Activated T-helper 1 cell treated with anti-CD3 and anti-CD28 coated beads, Interleukin-12 subunit alpha, Interleukin-12 subunit beta, Interleukin-2, Interleukin-4 antibody, amounts not matched to agents 30 ng/mL and 10 ng/mL and 1 ng/mL, durations not matched to agents 14 hours and 24 hours and 36 hours (primary cell): ENCODE measurements around the gene SMC3. TPM values are rescaled to one million over a fixed set of nuclear protein-coding genes. Genes with fewer than 3 reads are reported as not detected.

Source experiments
- DNase-seq: peaks from one replicate; pipeline ENCODE4 v3.0.0; 2021; ENCODE audit warnings: low spot score
- H3K27ac Mint-ChIP-seq: one replicate; pipeline ENCODE4 v1.8.0; 2021; ENCODE audit warnings: mild to moderate bottlenecking, mixed read lengths
- H3K27me3 Mint-ChIP-seq: one replicate; pipeline ENCODE4 v1.8.0; 2022; ENCODE audit warnings: mild to moderate bottlenecking, moderate library complexity, mixed read lengths; ENCODE audit not compliant: insufficient read depth
- H3K36me3 Mint-ChIP-seq: one replicate; pipeline ENCODE4 v1.8.0; 2021; ENCODE audit warnings: low read depth, mixed read lengths
- H3K4me1 Mint-ChIP-seq: one replicate; pipeline ENCODE4 v1.8.0; 2021; ENCODE audit warnings: low read depth, mixed read lengths
- H3K4me3 Mint-ChIP-seq: one replicate; pipeline ENCODE4 v1.8.0; 2021; ENCODE audit warnings: mild to moderate bottlenecking, moderate library complexity, mixed read lengths
- H3K9me3 Mint-ChIP-seq: one replicate; pipeline ENCODE4 v1.8.0; 2021; ENCODE audit warnings: mixed read lengths
- intact Hi-C: fragments of 100-400 bp; cut with micrococcal nuclease; formaldehyde crosslinking; loops from one replicate; pipeline ENCODE4 v1.15.1; 2024
- total RNA-seq: library from RNA; stranded (reverse); gene quantifications from 2 replicates; pipeline ENCODE4 v1.2.3, GENCODE V29; 2022

SMC3 gene
- total RNA-seq, 1 donor from 2014 or later, result 74.5 TPM

DNA sequence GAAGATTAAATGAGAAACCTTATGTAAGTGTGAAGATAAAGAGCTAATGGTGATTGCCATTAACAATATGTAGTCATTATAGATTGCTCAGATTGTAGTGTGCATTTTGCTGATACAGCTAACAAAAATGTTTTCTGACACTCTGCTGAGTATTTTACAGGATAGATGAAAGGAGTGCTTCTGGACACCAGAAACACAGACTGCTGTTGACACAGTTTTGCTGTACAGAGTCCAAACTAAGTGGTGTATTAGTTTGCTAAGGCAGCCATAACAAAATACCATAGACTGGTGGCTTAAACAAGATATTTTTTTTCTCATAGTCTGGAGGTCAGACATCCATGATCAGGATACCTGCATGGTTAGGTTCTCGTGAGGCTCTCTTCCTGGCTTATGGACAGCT lies 2.2 kb downstream of the SMC3 start:
- intact Hi-C loops, result loop anchor here (2.0 to 5.0 kb wide), 2 partner anchors 562 to 647 kb away; partner anchors contain the start of genes ADD3 and XPNPEP1
- no peak for DNase-seq
- peaks cover 13% of the 10 kb centered on the region for H3K36me3 Mint-ChIP-seq
- H3K27me3 Mint-ChIP-seq, result no peaks in the 10 kb centered on the region
- H3K4me1 Mint-ChIP-seq, result peaks cover 62% of the 10 kb centered on the region
- H3K4me3 Mint-ChIP-seq, result peak overlapping the region; percentile 93
- no peaks in the 10 kb centered on the region for H3K9me3 Mint-ChIP-seq
- peak overlapping the region; percentile 79 for H3K27ac Mint-ChIP-seq

DNA sequence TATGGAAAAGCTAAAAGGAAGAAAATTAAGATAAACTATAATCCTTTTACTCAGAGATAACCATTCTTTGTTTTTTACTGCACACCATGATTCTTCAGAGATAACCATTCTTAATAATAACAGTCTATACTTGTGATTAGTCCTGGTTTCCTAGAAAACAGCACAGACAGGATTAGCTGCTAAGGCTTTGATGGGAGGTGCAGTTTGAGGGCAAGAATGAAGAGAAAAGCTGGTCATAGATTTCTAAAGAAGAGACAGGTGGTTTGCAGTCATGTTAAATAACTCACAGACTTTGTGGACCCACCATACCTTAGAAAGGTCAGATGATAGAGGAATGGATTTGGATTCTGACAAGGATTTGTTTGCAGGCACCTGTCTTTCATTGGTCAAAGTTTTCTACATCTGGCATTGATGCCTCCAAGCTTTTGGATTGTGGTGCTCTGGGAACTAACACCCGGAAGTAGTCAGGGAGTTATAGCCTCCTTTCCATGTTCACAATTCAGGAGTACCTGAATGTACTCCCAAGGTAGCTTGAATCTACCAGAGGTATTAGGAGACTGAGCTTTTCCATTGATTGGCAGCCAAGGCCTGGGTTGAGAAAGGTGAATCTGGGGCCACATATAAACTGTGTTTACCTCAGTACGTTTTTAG lies 3.7 kb downstream of the SMC3 start:
- no peaks in the 10 kb centered on the region for H3K9me3 Mint-ChIP-seq
- no peak overlapping the region for H3K27ac Mint-ChIP-seq
- H3K36me3 Mint-ChIP-seq, result peaks cover 18% of the 10 kb centered on the region
- no peak overlapping the region for H3K4me3 Mint-ChIP-seq
- DNase-seq, result no peak
- peaks cover 70% of the 10 kb centered on the region for H3K4me1 Mint-ChIP-seq
- H3K27me3 Mint-ChIP-seq, result no peaks in the 10 kb centered on the region
- intact Hi-C loops, result no loop called here

DNA sequence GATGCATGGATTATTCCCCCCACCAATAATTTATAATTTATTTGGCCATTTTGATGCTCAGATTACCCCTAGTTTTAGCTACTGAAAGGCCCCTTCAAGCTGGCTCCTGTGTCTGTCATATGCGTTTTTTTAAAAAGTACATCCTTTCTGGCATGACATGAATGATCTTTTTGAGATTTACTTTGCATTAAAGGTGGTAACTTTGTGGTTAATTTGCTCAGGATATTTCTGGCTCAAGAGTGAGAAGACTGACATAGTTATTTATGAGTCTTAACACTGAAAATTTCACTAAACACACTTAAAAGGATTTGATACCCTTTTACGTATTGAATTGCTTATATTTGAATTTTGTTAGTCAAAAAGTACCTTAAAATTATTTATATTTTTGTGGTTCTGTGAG lies 5.4 kb downstream of the SMC3 start:
- Mint-ChIP-seq H3K4me1 (peaks cover 69% of the 10 kb centered on the region), H3K9me3 (no peaks in the 10 kb centered on the region), H3K36me3 (peaks cover 19% of the 10 kb centered on the region), H3K4me3 (no peak overlapping the region), H3K27me3 (no peaks in the 10 kb centered on the region), H3K27ac (peak overlapping the region; percentile 1)
- DNase-seq, result no peak
- intact Hi-C loops, result no loop called here

DNA sequence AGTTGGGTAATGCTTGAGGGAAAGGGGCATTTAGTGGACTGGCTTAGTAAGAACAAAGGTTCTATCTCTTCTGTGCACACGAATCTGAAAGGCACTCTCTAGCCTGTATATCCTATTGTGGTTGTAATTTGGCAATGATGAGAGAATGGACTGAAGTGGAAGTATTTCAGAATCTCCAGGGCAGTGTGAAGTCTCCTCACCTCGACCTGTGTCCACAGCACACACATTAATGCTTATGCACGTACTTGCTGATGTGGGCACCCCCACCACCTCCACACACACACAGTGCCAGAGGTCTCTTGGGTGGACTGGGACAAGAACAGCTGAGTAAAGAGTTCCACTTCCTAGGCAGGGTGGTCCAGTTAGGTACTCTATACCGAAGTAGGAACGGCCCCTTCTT lies 6.9 kb downstream of the SMC3 start:
- Mint-ChIP-seq H3K27ac (peak overlapping the region; percentile 14), H3K27me3 (no peaks in the 10 kb centered on the region), H3K4me3 (no peak overlapping the region), H3K9me3 (no peaks in the 10 kb centered on the region), H3K4me1 (peaks cover 57% of the 10 kb centered on the region), H3K36me3 (peaks cover 32% of the 10 kb centered on the region)
- no peak for DNase-seq
- intact Hi-C loops, result no loop called here

DNA sequence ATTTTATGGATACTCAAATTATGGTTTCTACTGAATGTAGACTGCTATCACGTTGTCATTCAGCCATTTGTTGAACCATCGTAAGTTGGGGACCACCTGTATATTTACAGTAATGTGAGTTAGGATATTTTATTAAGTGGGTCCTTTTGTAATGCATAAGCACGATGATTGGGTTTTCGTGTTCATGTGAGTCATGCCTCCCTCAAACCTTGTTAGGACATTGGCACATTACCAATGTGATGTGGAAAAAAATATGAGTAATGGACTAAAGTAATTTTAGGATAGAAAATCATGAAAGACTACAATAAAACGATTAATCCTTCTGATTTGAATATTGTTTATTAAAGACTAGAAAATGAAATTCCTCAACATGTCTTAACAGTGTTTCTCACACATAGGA lies 8.7 kb downstream of the SMC3 start:
- Mint-ChIP-seq H3K27me3 (no peaks in the 10 kb centered on the region), H3K9me3 (no peaks in the 10 kb centered on the region), H3K27ac (no peak overlapping the region), H3K36me3 (peaks cover 32% of the 10 kb centered on the region), H3K4me1 (peaks cover 39% of the 10 kb centered on the region), H3K4me3 (no peak overlapping the region)
- no peak for DNase-seq
- intact Hi-C loops, result no loop called here

DNA sequence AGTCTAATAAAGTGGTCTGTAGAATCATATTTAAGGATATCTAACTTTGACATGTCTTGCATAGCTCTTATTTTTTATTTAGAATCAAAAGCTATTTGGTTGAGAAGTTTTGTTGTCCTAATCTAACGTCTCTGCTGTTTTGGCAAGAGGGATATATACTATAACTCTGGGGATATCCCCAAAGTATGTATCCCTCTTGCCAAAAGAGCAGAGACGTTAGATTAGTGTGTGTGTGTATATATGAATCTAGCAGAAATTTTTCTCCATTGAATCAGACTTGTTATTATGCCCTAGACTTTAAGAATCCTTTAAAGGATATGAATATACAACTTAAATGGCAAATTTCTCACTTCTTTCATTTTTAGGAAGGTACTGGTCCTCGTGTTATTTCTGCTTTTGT lies 9.6 kb downstream of the SMC3 start:
- peaks cover 35% of the 10 kb centered on the region for H3K36me3 Mint-ChIP-seq
- no peak overlapping the region for H3K27ac Mint-ChIP-seq
- no peak overlapping the region for H3K4me3 Mint-ChIP-seq
- no peak for DNase-seq
- H3K9me3 Mint-ChIP-seq, result no peaks in the 10 kb centered on the region
- intact Hi-C loops, result no loop called here
- no peaks in the 10 kb centered on the region for H3K27me3 Mint-ChIP-seq
- H3K4me1 Mint-ChIP-seq, result peaks cover 35% of the 10 kb centered on the region

DNA sequence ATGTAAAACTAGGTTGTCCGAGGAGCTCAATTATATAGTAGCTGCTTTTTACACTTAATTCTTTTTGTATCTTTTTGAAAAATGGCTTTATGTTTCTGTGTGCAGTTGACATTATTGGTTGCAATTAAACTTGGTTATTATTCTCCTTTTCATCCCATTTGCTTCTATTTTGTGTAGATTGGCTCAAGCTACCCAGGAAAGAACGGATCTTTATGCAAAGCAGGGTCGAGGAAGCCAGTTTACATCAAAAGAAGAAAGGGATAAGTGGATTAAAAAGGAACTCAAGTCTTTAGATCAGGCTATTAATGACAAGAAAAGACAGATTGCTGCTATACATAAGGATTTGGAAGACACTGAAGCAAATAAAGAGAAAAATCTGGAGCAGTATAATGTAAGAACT lies 16.5 kb downstream of the SMC3 start:
- Mint-ChIP-seq H3K27me3 (no peaks in the 10 kb centered on the region), H3K36me3 (peaks cover 50% of the 10 kb centered on the region), H3K4me1 (no peaks in the 10 kb centered on the region), H3K27ac (no peak overlapping the region), H3K9me3 (no peaks in the 10 kb centered on the region), H3K4me3 (no peak overlapping the region)
- DNase-seq, result no peak
- intact Hi-C loops, result no loop called here

DNA sequence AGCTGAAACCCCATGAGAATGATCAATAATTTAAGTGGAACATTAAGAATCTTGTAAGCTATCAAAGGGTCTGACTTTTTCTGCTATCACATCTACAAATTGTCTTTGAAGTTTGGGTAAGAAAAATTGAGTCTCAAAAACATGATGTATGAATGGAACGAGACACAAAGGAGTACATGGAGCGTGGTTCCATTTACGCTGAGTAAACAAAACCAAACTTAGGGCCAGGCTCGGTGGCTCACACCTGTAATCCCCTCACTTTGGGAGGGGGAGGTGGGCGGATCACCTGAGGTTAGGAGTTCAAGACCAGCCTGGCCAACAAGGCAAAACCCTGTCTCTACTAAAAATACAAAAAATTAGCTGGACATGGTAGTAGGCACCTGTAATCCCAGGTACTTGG lies 24.3 kb downstream of the SMC3 start:
- Mint-ChIP-seq H3K27me3 (no peaks in the 10 kb centered on the region), H3K4me1 (no peaks in the 10 kb centered on the region), H3K36me3 (peaks cover 43% of the 10 kb centered on the region), H3K9me3 (no peaks in the 10 kb centered on the region), H3K4me3 (no peak overlapping the region), H3K27ac (no peak overlapping the region)
- intact Hi-C loops, result no loop called here
- DNase-seq, result no peak

DNA sequence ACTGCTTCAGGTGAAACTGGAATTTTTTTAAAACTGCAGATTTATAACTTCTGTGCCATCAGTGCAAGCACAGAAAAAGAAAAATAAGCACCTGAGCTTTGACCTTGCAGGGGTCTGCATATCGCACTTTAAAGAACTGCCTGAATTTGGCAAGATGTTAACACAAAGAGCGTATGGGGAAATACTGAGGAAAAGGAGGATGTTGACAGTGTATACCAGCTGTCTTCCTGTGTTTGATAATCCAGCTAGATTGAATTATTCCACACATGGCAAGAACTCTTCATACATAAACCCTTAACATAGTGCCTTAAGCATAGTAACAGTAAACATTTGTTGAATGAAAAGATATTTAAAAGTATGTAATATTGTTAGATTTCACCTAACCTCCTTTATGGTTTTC lies 30.0 kb downstream of the SMC3 start:
- Mint-ChIP-seq H3K4me3 (no peak overlapping the region), H3K9me3 (no peaks in the 10 kb centered on the region), H3K27me3 (no peaks in the 10 kb centered on the region), H3K27ac (no peak overlapping the region), H3K4me1 (no peaks in the 10 kb centered on the region), H3K36me3 (peaks cover 39% of the 10 kb centered on the region)
- intact Hi-C loops, result no loop called here
- DNase-seq, result no peak

DNA sequence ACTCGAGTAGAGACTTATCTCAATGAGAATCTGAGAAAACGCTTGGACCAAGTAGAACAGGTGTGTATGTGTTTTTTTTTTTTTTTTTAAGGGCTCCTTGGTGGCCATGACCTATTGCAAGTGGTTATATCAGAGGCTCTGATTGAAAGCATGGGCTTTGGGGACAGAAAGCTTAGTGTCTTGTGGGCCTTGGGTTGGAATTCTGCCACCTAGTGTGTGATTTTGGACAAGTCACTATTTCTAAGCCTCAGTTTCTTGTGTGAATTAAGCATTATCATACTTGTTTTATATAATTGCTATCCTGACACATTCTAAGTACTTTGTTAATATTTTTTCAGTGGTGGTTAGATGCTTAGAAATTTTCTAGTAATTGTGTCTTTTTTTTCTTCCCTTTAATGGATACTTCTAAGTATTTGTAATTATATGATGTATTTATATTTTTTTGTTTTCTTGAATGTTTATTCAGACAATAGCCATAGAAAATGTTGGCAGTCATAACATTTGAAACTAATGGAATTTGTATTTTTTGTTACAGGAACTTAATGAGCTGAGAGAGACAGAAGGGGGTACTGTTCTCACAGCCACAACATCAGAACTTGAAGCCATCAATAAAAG lies 33.1 kb downstream of the SMC3 start:
- DNase-seq, result peak; percentile 24

DNA sequence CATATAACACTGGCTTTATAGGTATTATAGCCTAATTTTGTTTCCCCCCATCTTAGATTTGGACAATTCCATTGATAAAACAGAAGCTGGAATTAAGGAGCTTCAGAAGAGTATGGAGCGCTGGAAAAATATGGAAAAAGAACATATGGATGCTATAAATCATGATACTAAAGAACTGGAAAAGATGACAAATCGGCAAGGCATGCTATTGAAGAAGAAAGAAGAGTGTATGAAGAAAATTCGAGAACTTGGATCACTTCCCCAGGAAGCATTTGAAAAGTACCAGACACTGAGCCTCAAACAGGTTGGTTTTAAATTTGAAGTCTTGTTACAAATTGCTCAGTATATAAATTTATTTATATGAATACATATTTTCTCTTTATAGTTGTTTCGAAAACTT lies 34.1 kb downstream of the SMC3 start:
- H3K36me3 Mint-ChIP-seq, result peaks cover 40% of the 10 kb centered on the region
- intact Hi-C loops, result loop anchor here (2.0 kb wide), 2 partner anchors 45 to 55 kb away; no protein-coding TSS in a partner anchor
- DNase-seq, result no peak
- no peak overlapping the region for H3K27ac Mint-ChIP-seq
- no peaks in the 10 kb centered on the region for H3K27me3 Mint-ChIP-seq
- no peaks in the 10 kb centered on the region for H3K4me1 Mint-ChIP-seq
- H3K4me3 Mint-ChIP-seq, result no peak overlapping the region
- no peaks in the 10 kb centered on the region for H3K9me3 Mint-ChIP-seq

More for the DNA sequence above, 33.1 kb downstream of the SMC3 start:
- intact Hi-C loops, result loop anchor here (1.0 to 2.0 kb wide), 5 partner anchors 33 to 294 kb away; partner anchors contain the start of gene SMC3
- Mint-ChIP-seq H3K27me3 (no peaks in the 10 kb centered on the region), H3K36me3 (peaks cover 38% of the 10 kb centered on the region), H3K27ac (no peak overlapping the region), H3K4me1 (no peaks in the 10 kb centered on the region), H3K4me3 (no peak overlapping the region), H3K9me3 (no peaks in the 10 kb centered on the region)

DNA sequence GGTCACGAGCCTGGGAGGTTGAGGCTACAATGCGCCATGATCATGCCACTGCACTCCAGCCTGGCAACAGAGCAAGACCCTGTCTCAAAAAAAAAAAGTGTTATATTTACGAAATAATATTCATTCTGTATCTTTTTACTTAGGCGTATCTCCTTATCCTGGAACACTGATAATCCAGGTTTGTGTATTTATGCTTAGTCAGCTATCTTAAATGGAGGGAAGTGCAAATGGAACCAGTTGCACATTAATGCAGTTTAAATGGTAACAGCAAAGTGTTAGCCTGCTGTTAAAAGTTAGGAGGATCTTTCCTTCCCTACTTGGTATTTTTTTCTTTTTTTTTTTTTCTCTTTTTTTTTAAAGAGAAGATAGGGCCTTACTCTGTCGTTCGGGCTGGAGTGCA lies 40.6 kb downstream of the SMC3 start:
- no peak overlapping the region for H3K4me3 Mint-ChIP-seq
- no peaks in the 10 kb centered on the region for H3K27me3 Mint-ChIP-seq
- DNase-seq, result no peak
- peaks cover 26% of the 10 kb centered on the region for H3K4me1 Mint-ChIP-seq
- H3K9me3 Mint-ChIP-seq, result no peaks in the 10 kb centered on the region
- intact Hi-C loops, result no loop called here
- peaks cover 15% of the 10 kb centered on the region for H3K36me3 Mint-ChIP-seq
- H3K27ac Mint-ChIP-seq, result no peak overlapping the region

DNA sequence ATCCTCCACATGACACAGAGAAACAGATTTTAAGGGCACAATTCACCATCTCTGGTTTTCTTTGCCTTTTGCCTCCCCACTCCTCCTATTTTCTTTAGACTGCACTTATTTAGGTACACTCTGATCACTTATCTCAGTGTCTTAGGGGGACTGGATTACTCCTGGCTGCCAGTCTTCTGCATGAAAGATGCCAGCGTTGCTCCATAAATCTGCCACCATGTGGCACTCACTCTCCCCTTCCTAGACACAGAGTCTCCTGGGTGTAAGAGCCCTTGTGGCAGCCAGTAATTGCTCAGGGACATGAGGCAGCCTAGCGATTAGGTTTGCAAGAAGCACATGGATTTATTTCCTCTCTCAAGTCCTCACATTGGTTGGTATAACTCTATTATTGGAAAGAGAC lies 42.1 kb downstream of the SMC3 start:
- Mint-ChIP-seq H3K36me3 (peaks cover 8% of the 10 kb centered on the region), H3K4me1 (peaks cover 39% of the 10 kb centered on the region), H3K27me3 (peaks cover 2% of the 10 kb centered on the region), H3K27ac (no peak overlapping the region), H3K4me3 (no peak overlapping the region), H3K9me3 (no peaks in the 10 kb centered on the region)
- intact Hi-C loops, result loop anchor here (1.0 to 10.0 kb wide), 8 partner anchors 33 to 1573 kb away; partner anchors contain the start of gene GPAM
- no peak for DNase-seq
